ENCODE data around the gene ATXN1. TPM values are rescaled to one million over a fixed set of nuclear protein-coding genes. Genes with fewer than 3 reads are reported as not detected.

Gene ATXN1
- total and polyA plus RNA-seq, 2 of the 8 experiments (the other 6 are each of a cell fraction or from before 2014, with no cell fraction given): 1.6 to 4.0 TPM

GRCh38 chr6:16731478-16732051 is 29.7 kb downstream of the ATXN1 start:
- Histone ChIP-seq H3K4ac (replicated peaks; ENCODE audit: insufficient read length, low read depth, low read length) (no peak overlapping the region), H3K27me3 (replicated peaks in 1 of 4; ENCODE audit: control insufficient read depth in 3 of 4, extremely low read depth in 1 of 4, insufficient read depth in 3 of 4, low read length in 3 of 4) (no peaks in the 10 kb centered on the region), H3K18ac (ENCODE audit: extremely low read depth, low read length) (no peak overlapping the region), H2AK5ac (ENCODE audit: low read depth, low read length) (no peak overlapping the region), H3K23me2 (ENCODE audit: low read depth, low read length) (no peaks in the 10 kb centered on the region), H3K4me2 (ENCODE audit: insufficient read depth in 1 of 2, low read depth in 2 of 2, low read length in 2 of 2) (no peak overlapping the region), H3K27ac (ENCODE audit: low read depth, low read length) (no peak overlapping the region), H2AFZ (ENCODE audit: low read length) (no peak overlapping the region), H3K23ac (ENCODE audit: insufficient read length) (no peak overlapping the region), H2BK12ac (ENCODE audit: low read depth, low read length) (no peak overlapping the region), H2BK20ac (ENCODE audit: low read length) (no peak overlapping the region), H3K9me3 (ENCODE audit: insufficient read depth in 2 of 2, low read depth in 1 of 2, low read length in 1 of 2) (no peaks in the 10 kb centered on the region), H3K9ac (replicated peaks in 1 of 4; ENCODE audit: extremely low read depth in 1 of 4, low read depth in 3 of 4, low read length in 3 of 4) (no peak overlapping the region), H3K14ac (ENCODE audit: insufficient read length) (no peak overlapping the region), H3K4me3 (ENCODE audit: extremely low read depth in 1 of 4, insufficient read depth in 2 of 4, low read depth in 3 of 4, low read length in 4 of 4) (no peak overlapping the region), H2BK120ac (replicated peaks; ENCODE audit: low read depth, low read length) (no peak overlapping the region), H3K4me1 (replicated peaks in 1 of 4; ENCODE audit: control insufficient read depth in 3 of 4, insufficient read depth in 4 of 4, low read length in 3 of 4) (no peaks in the 10 kb centered on the region; a peak in 1 of 7 replicates), H4K5ac (ENCODE audit: insufficient read length, low read depth, low read length) (no peak overlapping the region), H2BK5ac (ENCODE audit: low read depth, low read length) (no peak overlapping the region), H4K91ac (replicated peaks; ENCODE audit: insufficient read length, low read length) (no peak overlapping the region), H3K79me1 (ENCODE audit: low read depth, low read length) (no peaks in the 10 kb centered on the region), H3K56ac (replicated peaks; ENCODE audit: insufficient read length, low read depth, low read length) (no peak overlapping the region), H4K20me1 (replicated peaks in 1 of 2; ENCODE audit: control insufficient read depth in 1 of 2, insufficient read depth in 2 of 2, low read length in 2 of 2) (no peaks in the 10 kb centered on the region), H3K36me3 (ENCODE audit: control insufficient read depth in 2 of 4, insufficient read depth in 4 of 4, low read length in 3 of 4) (no peaks in the 10 kb centered on the region), H3K79me2 (ENCODE audit: control insufficient read depth in 1 of 2, insufficient read depth in 2 of 2, low read length in 2 of 2) (no peaks in the 10 kb centered on the region), H2BK15ac (ENCODE audit: low read length) (no peak overlapping the region), H4K8ac (ENCODE audit: extremely low read depth, insufficient read depth, low read length) (no peak overlapping the region)
- ChIA-PET POLR2A (ENCODE audit: partially characterized antibody) (no interaction called here), CTCF (ENCODE audit: partially characterized antibody) (interaction anchor here (0.8 to 1.5 kb wide), 4 partner anchors 9 to 221 kb away, joined by 3 to 7 read pairs (median 4); no protein-coding TSS in a partner anchor)
- TF ChIP-seq EP300 (IDR thresholded peaks at IDR 0.05; ENCODE audit: borderline replicate concordance in 1 of 2, low read depth in 2 of 2, low read length in 2 of 2) (no peak), CHD2 (IDR thresholded peaks at IDR 0.05; ENCODE audit: low read length) (no peak), KDM5A (IDR thresholded peaks at IDR 0.05; ENCODE audit: low read length) (no peak), SP4 (IDR thresholded peaks at IDR 0.05; ENCODE audit: low read length) (no peak), FOSL1 (IDR thresholded peaks at IDR 0.05; ENCODE audit: insufficient read depth, low read depth, low read length) (no peak), EZH2 (IDR thresholded peaks at IDR 0.05; ENCODE audit: low read depth, low read length, severe bottlenecking) (no peak)
- FAIRE-seq (no peak), DNase-seq (ENCODE audit: low read depth in 1 of 2, low spot score in 2 of 2) (no peak)
- 95% methylated on average over 5 of the region's 6 CpGs; no CpG with 5 or more reads in 1 of the 2 experiments for WGBS, 2 experiments (ENCODE audit: extremely low coverage in 1 of 2, insufficient coverage in 1 of 2, insufficient read length in 1 of 2, insufficient replicate concordance in 2 of 2, low coverage in 1 of 2, low lambda C conversion rate in 2 of 2, missing lambda C conversion rate in 1 of 2)
